HepG2 (cell line): ENCODE measurements around the gene ZNF771. TPM values are rescaled to one million over a fixed set of nuclear protein-coding genes. Genes with fewer than 3 reads are reported as not detected.
A peak's percentile ranks its signal among the peaks of the same experiment; 100 is the strongest.

ENCODE experiments used
- AGO2 ChIP-seq: fragments of 200-400 bp; formaldehyde crosslinking; optimal IDR thresholded peaks from 2 replicates; pipeline ENCODE3; 2017; ENCODE audit warnings: mild to moderate bottlenecking, low read depth, low read length, moderate library complexity
- ARNT2 ChIP-seq: sonication (generic); formaldehyde crosslinking; IDR thresholded peaks from 2 replicates; pipeline ENCODE4 v1.8.0; 2022; ENCODE audit warnings: mild to moderate bottlenecking, low read depth, missing genetic modification reagents, moderate library complexity
- CREM ChIP-seq, 2 experiments: sonication (generic) in 1 of 2; formaldehyde crosslinking in 1 of 2; IDR thresholded peaks; 2 replicates each; pipeline versions ENCODE4 v1.4.0 to v1.6.1; 2016 to 2020; ENCODE audit warnings: antibody characterized with exemption in 1 of 2, mild to moderate bottlenecking in 1 of 2, missing genetic modification reagents in 1 of 2
- MED1 ChIP-seq: sonication (generic); formaldehyde crosslinking; IDR thresholded peaks from 2 replicates; pipeline ENCODE4 v1.4.0; 2020; ENCODE audit warnings: missing genetic modification reagents
- MED8 ChIP-seq: sonication (generic); formaldehyde crosslinking; IDR thresholded peaks from 2 replicates; pipeline ENCODE4 v1.8.1; 2023; ENCODE audit warnings: mild to moderate bottlenecking, missing genetic modification reagents; ENCODE audit not compliant: insufficient replicate concordance
- NRL ChIP-seq: sonication (generic); formaldehyde crosslinking; IDR thresholded peaks from 2 replicates; pipeline ENCODE4 v1.5.0; 2020; ENCODE audit warnings: missing genetic modification reagents, mild to moderate bottlenecking, moderate library complexity, borderline replicate concordance
- PHF8 ChIP-seq: sonication (generic); formaldehyde crosslinking; IDR thresholded peaks from 2 replicates; pipeline ENCODE4 v1.5.0; 2020; ENCODE audit warnings: missing genetic modification reagents
- PLRG1 ChIP-seq: fragments of 450-650 bp; conservative IDR thresholded peaks from 2 replicates; pipeline ENCODE4 v1.6.1; 2016
- POLR2AphosphoS5 ChIP-seq: IDR thresholded peaks from 2 replicates; pipeline ENCODE4 v1.6.1; 2012; ENCODE audit warnings: low read depth, low read length
- RBFOX2 ChIP-seq: fragments of 200-400 bp; formaldehyde crosslinking; IDR thresholded peaks from 2 replicates; pipeline ENCODE4 v1.6.1; 2017; ENCODE audit warnings: low read depth, mild to moderate bottlenecking, low read length
- SP1 ChIP-seq, 2 experiments: fragments of 450-650 bp in 1 of 2; sonication (generic) in 1 of 2; formaldehyde crosslinking in 1 of 2; IDR thresholded peaks; 2 replicates each; pipeline versions ENCODE4 v1.4.0 to v1.6.1; 2016 to 2020; ENCODE audit warnings: missing genetic modification reagents in 1 of 2
- TBX3 ChIP-seq: fragments of 450-650 bp; IDR thresholded peaks from 2 replicates; pipeline ENCODE4 v1.6.1; 2017; ENCODE audit warnings: antibody characterized with exemption, mild to moderate bottlenecking, inconsistent platforms, borderline replicate concordance
- TFAP4 ChIP-seq: sonication (generic); IDR thresholded peaks from 2 replicates; pipeline ENCODE4 v1.6.1; 2016; ENCODE audit warnings: low read depth, borderline replicate concordance
- ZEB1 ChIP-seq: IDR thresholded peaks from 2 replicates; pipeline ENCODE4 v1.6.1; 2012; ENCODE audit warnings: mild to moderate bottlenecking, low read depth, inconsistent platforms; ENCODE audit not compliant: insufficient replicate concordance
- ZNF235 ChIP-seq: sonication (generic); formaldehyde crosslinking; IDR thresholded peaks from 2 replicates; pipeline ENCODE4 v1.8.1; 2023; ENCODE audit warnings: mild to moderate bottlenecking, missing genetic modification reagents, borderline replicate concordance
- ZNF275 ChIP-seq: sonication (generic); formaldehyde crosslinking; IDR thresholded peaks from 2 replicates; pipeline ENCODE4 v1.8.0; 2022; ENCODE audit warnings: missing genetic modification reagents, mild to moderate bottlenecking, inconsistent platforms, borderline replicate concordance
- ZNF547 ChIP-seq: sonication (generic); formaldehyde crosslinking; IDR thresholded peaks from 2 replicates; pipeline ENCODE4 v1.5.1; 2020; ENCODE audit warnings: mild to moderate bottlenecking, missing genetic modification reagents
- ZNF564 ChIP-seq: sonication (generic); formaldehyde crosslinking; IDR thresholded peaks from 2 replicates; pipeline ENCODE4 v1.8.1; 2023; ENCODE audit warnings: mild to moderate bottlenecking, missing genetic modification reagents
- ZNF749 ChIP-seq: sonication (generic); formaldehyde crosslinking; IDR thresholded peaks from 2 replicates; pipeline ENCODE4 v1.8.0; 2022; ENCODE audit warnings: mild to moderate bottlenecking, missing genetic modification reagents, moderate library complexity, borderline replicate concordance
- ZNF766 ChIP-seq: sonication (generic); formaldehyde crosslinking; IDR thresholded peaks from 2 replicates; pipeline ENCODE4 v1.5.0; 2020; ENCODE audit warnings: missing genetic modification reagents, borderline replicate concordance
- ZNF850 ChIP-seq: sonication (generic); formaldehyde crosslinking; conservative IDR thresholded peaks from 2 replicates; pipeline ENCODE4 v1.9.0; 2021; ENCODE audit warnings: mild to moderate bottlenecking, missing genetic modification reagents
- ZNF879 ChIP-seq: sonication (generic); formaldehyde crosslinking; IDR thresholded peaks from 2 replicates; pipeline ENCODE4 v1.8.1; 2023; ENCODE audit warnings: missing genetic modification reagents
- polyA plus RNA-seq, 8 experiments: library from polyadenylated mRNA; depleted of rRNA in 3 of 8; stranded (reverse) in 7 of 8; unstranded in 1 of 8; fragments of >200 nt; fragmentation: Illumina TruSeq in 4 of 8; extraction: Trizol in 4 of 8; gene quantifications; 2 replicates each; pipeline versions ENCODE4 v1.2.1 to v1.2.3, GENCODE V29; 2011 to 2016; ENCODE audit warnings: low read depth in 4 of 8, missing spikeins in 1 of 8, mixed read lengths in 1 of 8; ENCODE audit not compliant: insufficient read depth in 1 of 8
- total RNA-seq, 5 experiments: library from RNA; depleted of rRNA; stranded (reverse); fragments of >200 nt; fragmentation: Illumina TruSeq; extraction: Trizol; gene quantifications; 2 replicates each; pipeline ENCODE4 v1.2.3, GENCODE V29; 2016; ENCODE audit warnings: low read depth in 1 of 5
- TF ChIP-seq, protein P1 (sequence below): IDR thresholded peaks from 2 replicates; pipeline ENCODE4 v1.6.1; 2016; ENCODE audit warnings: low read depth, control low read depth
- TF ChIP-seq, protein P2 (sequence below): sonication (generic); formaldehyde crosslinking; IDR thresholded peaks from 2 replicates; pipeline ENCODE4 v1.8.1; 2023; ENCODE audit warnings: mild to moderate bottlenecking, moderate library complexity, missing genetic modification reagents
- TF ChIP-seq, protein P3 (sequence below): IDR thresholded peaks from 2 replicates; pipeline ENCODE4 v1.6.1; 2016; ENCODE audit warnings: missing biosample characterization, missing genetic modification reagents, low read depth

The ZNF771 gene
- total and polyA plus RNA-seq, 2 of the 13 experiments (the other 11 are each of a cell fraction or from before 2014, with no cell fraction given): 5.0 to 11.8 TPM

DNA sequence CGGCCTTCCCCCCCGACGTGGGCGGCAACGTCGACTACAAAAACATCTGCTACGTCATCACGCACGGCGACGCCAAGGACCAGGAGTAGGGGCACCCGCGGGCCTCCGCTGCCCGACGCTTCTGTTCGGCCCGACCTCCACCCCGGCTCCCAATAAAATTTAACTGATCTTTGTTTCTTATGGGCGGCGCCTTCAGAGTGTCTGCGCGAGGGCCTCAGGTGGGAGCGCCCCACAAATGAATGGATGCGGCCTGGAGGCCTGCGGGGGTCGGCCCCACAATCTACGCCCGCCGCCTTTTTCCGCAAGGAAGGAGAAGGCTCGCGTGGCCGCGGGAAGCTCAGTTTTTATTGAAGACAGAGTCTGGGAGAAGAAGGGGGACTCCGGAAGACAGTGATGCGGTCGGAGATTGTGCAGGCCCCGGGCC lies 29.6 kb upstream of the ZNF771 start (continued):
- TF ChIP-seq ZNF547 (CRISPR knock-in tag) (0 out of 2 replicates have a peak, but pooled peaks have one; percentile 3), ZNF879 (peak; percentile 23; the same call in 1 of the 2 replicates), ZEB1 (no peak), NRL (CRISPR knock-in tag) (no peak), TBX3 (no peak), MED1 (CRISPR knock-in tag) (no peak), RBFOX2 (peak; percentile 78; the same call in 1 of the 2 replicates), CREM (IDR thresholded peaks at IDR 0.05) (peak; percentile 68), CREM (CRISPR knock-in tag; IDR thresholded peaks at IDR 0.05) (no peak), ZNF275 (CRISPR knock-in tag) (0 out of 2 replicates have a peak, but pooled peaks have one; percentile 21), ZNF235 (CRISPR knock-in tag) (peak; percentile 48; the same call in 1 of the 2 replicates), MED8 (CRISPR knock-in tag) (peak; percentile 36), SP1 (IDR thresholded peaks at IDR 0.05) (no peak), SP1 (CRISPR knock-in tag; IDR thresholded peaks at IDR 0.05) (no peak), TFAP4 (no peak), ARNT2 (CRISPR knock-in tag) (peak; percentile 11; the same call in 1 of the 2 replicates), ZNF564 (CRISPR knock-in tag) (no peak), AGO2 (peak; percentile 78), ZNF850 (CRISPR knock-in tag) (no peak), PLRG1 (no peak), ZNF749 (CRISPR knock-in tag) (0 out of 2 replicates have a peak, but pooled peaks have one; percentile 2), ZNF766 (CRISPR knock-in tag) (0 out of 2 replicates have a peak, but pooled peaks have one; percentile 12), POLR2AphosphoS5 (peak; percentile 64; the same call in 1 of the 2 replicates), PHF8 (peak; percentile 85)
- TF ChIP-seq, protein P1, sequence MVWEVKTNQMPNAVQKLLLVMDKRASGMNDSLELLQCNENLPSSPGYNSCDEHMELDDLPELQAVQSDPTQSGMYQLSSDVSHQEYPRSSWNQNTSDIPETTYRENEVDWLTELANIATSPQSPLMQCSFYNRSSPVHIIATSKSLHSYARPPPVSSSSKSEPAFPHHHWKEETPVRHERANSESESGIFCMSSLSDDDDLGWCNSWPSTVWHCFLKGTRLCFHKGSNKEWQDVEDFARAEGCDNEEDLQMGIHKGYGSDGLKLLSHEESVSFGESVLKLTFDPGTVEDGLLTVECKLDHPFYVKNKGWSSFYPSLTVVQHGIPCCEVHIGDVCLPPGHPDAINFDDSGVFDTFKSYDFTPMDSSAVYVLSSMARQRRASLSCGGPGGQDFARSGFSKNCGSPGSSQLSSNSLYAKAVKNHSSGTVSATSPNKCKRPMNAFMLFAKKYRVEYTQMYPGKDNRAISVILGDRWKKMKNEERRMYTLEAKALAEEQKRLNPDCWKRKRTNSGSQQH (CRISPR knock-in tag): peak; percentile 31; the same call in 1 of the 2 replicates
- TF ChIP-seq, protein P2, sequence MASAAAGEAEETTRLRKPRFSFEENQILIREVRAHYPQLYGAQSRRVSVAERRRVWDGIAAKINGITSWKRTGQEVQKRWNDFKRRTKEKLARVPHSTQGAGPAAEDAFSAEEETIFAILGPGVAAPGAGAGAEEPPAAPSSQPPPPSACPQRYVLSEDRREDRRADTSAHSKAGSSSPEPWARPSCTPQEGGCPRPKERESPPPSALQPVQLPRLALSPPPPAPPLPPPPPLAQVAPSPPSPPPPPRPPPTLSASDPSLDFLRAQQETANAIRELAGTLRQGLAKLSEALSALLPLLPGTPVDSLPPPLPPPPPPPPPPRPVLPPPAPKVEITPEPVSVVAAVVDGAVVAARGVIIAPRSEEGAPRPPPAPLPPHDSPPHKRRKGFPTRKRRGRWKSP (CRISPR knock-in tag): 0 out of 2 replicates have a peak, but pooled peaks have one; percentile 54
- TF ChIP-seq, protein P3, sequence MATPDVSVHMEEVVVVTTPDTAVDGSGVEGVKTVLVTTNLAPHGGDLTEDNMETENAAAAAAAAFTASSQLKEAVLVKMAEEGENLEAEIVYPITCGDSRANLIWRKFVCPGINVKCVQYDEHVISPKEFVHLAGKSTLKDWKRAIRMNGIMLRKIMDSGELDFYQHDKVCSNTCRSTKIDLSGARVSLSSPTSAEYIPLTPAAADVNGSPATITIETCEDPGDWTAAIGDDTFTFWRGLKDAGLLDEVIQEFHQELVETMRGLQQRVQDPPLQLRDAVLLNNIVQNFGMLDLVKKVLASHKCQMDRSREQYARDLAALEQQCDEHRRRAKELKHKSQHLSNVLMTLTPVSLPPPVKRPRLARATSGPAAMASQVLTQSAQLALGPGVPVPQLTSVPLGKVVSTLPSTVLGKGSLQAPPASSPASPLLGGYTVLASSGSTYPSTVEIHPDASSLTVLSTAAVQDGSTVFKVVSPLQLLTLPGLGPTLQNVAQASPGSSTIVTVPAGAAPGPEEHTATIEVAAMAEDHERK: peak; percentile 91
